Measurements from ENCODE around the gene FBXL3. TPM values are rescaled to one million over a fixed set of nuclear protein-coding genes. Genes with fewer than 3 reads are reported as not detected.

The FBXL3 gene
- total and polyA plus RNA-seq, 7 donors: 12.5 to 41.3 (median 24.9) TPM

GRCh38 chr13:77040076-77040475 lies 13.1 kb upstream of the FBXL3 start:
- WGBS, 3 donors: 93 to 95% (median 95%) methylated on average over 7 of the region's 7 CpGs
- Histone ChIP-seq H3K4me1 (no peaks in the 10 kb centered on the region), H3K4me3 (no peak overlapping the region), H3K27me3 (ENCODE audit: insufficient read depth in 3 of 3, low read length in 2 of 3) (no peaks in the 10 kb centered on the region), H3K27ac (no peak overlapping the region), H3K9me3 (no peaks in the 10 kb centered on the region), H3K36me3 (ENCODE audit: insufficient read depth in 1 of 2, low read depth in 1 of 2) (peaks cover 0 to 12% of the 10 kb centered on the region in 2 donors)
- intact Hi-C loops (cut with DNase I): no loop called here
- DNase-seq (no peak), ATAC-seq (no peak)
- no peak for TF ChIP-seq CTCF (IDR thresholded peaks at IDR 0.05)

GRCh38 chr13:77038907-77039480 lies 12.0 kb upstream of the FBXL3 start:
- H3K4me3 ChIP-seq: no peak overlapping the region
- no peak overlapping the region for H3K27ac ChIP-seq
- H3K36me3 ChIP-seq (ENCODE audit: insufficient read depth in 1 of 2, low read depth in 1 of 2): peaks cover 0 to under 1% of the 10 kb centered on the region in 2 donors
- H3K4me1 ChIP-seq: no peaks in the 10 kb centered on the region
- WGBS, 3 donors: 66 to 77% (median 76%) methylated on average over 5 of the region's 5 CpGs
- H3K27me3 ChIP-seq (ENCODE audit: insufficient read depth in 3 of 3, low read length in 2 of 3): no peaks in the 10 kb centered on the region
- no peak for ATAC-seq
- no peaks in the 10 kb centered on the region for H3K9me3 ChIP-seq
- intact Hi-C loops (cut with DNase I): no loop called here
- TF ChIP-seq CTCF (IDR thresholded peaks at IDR 0.05): no peak
- no peak for DNase-seq

GRCh38 chr13:77036279-77036678 lies 9.3 kb upstream of the FBXL3 start:
- no peaks in the 10 kb centered on the region for H3K36me3 ChIP-seq (ENCODE audit: insufficient read depth in 1 of 2, low read depth in 1 of 2)
- no peak overlapping the region for H3K27ac ChIP-seq
- no peaks in the 10 kb centered on the region for H3K9me3 ChIP-seq
- intact Hi-C loops (cut with DNase I): no loop called here
- ATAC-seq (no peak), DNase-seq (no peak)
- H3K27me3 ChIP-seq (ENCODE audit: insufficient read depth in 3 of 3, low read length in 2 of 3): no peaks in the 10 kb centered on the region
- H3K4me3 ChIP-seq: no peak overlapping the region
- TF ChIP-seq CTCF (IDR thresholded peaks at IDR 0.05): no peak
- 38 to 48% (median 42%) methylated on average over 1 of the region's 1 CpG for WGBS, 3 donors
- no peaks in the 10 kb centered on the region for H3K4me1 ChIP-seq

GRCh38 chr13:77034881-77035280 lies 7.9 kb upstream of the FBXL3 start:
- Histone ChIP-seq H3K4me3 (no peak overlapping the region), H3K9me3 (no peaks in the 10 kb centered on the region), H3K27ac (no peak overlapping the region), H3K27me3 (ENCODE audit: insufficient read depth in 3 of 3, low read length in 2 of 3) (no peaks in the 10 kb centered on the region), H3K36me3 (ENCODE audit: insufficient read depth in 1 of 2, low read depth in 1 of 2) (no peaks in the 10 kb centered on the region), H3K4me1 (no peaks in the 10 kb centered on the region)
- no peak for DNase-seq
- ATAC-seq: no peak
- TF ChIP-seq CTCF (IDR thresholded peaks at IDR 0.05): no peak
- intact Hi-C loops (cut with DNase I): no loop called here
- WGBS, 3 donors: 93 to 95% (median 93%) methylated on average over 5 of the region's 5 CpGs

GRCh38 chr13:77033717-77034302 lies 6.9 kb upstream of the FBXL3 start:
- WGBS, 3 donors: 90 to 100% (median 94%) methylated on average over 4 of the region's 4 CpGs
- intact Hi-C loops (cut with DNase I): no loop called here
- H3K4me1 ChIP-seq: no peaks in the 10 kb centered on the region
- H3K27ac ChIP-seq: no peak overlapping the region
- H3K9me3 ChIP-seq: no peaks in the 10 kb centered on the region
- H3K36me3 ChIP-seq (ENCODE audit: insufficient read depth in 1 of 2, low read depth in 1 of 2): no peaks in the 10 kb centered on the region
- TF ChIP-seq CTCF (IDR thresholded peaks at IDR 0.05): no peak
- H3K4me3 ChIP-seq: no peak overlapping the region
- ATAC-seq: no peak
- no peaks in the 10 kb centered on the region for H3K27me3 ChIP-seq (ENCODE audit: insufficient read depth in 3 of 3, low read length in 2 of 3)
- DNase-seq: no peak
